Kidney epithelial cell (primary cell): ENCODE data around the gene SPHK2. TPM values are rescaled to one million over a fixed set of nuclear protein-coding genes. Genes with fewer than 3 reads are reported as not detected.
"Not testable (repeated sequence)": the region's sequence is repeated elsewhere in the genome, so short reads cannot be mapped to it uniquely, and the experiment has no call there.

Experiments
- DNase-seq: peaks from one replicate; pipeline ENCODE4 v3.0.0-alpha.2; 2010; ENCODE audit warnings: low read depth
- H3K27me3 ChIP-seq: 2 replicates; pipeline ENCODE4 v1.6.0; 2011; ENCODE audit warnings: low read length; ENCODE audit not compliant: control insufficient read depth, insufficient read depth
- H3K36me3 ChIP-seq: 2 replicates; pipeline ENCODE4 v1.5.1; 2011; ENCODE audit warnings: low read length; ENCODE audit not compliant: control insufficient read depth, insufficient read depth
- H3K4me3 ChIP-seq: 2 replicates; pipeline ENCODE4 v1.5.1; 2011; ENCODE audit warnings: low read depth, mild to moderate bottlenecking, control low read depth, low read length
- CTCF ChIP-seq: IDR thresholded peaks from 2 replicates; pipeline ENCODE4 v1.5.1; 2011; ENCODE audit warnings: mild to moderate bottlenecking, moderate library complexity, low read length, control low read depth, inconsistent platforms; ENCODE audit not compliant: insufficient read depth, poor library complexity, severe bottlenecking
- total RNA-seq: library from RNA; depleted of rRNA; stranded (reverse); fragments of >200 nt; gene quantifications from 2 replicates; pipeline ENCODE4 v1.2.3, GENCODE V29; 2015

Gene SPHK2
- total RNA-seq, 1 donor from 2014 or later, result 27.9 TPM

GRCh38 chr19:48674921-48675824, 55.9 kb downstream of the SPHK2 start:
- no peak for DNase-seq
- H3K36me3 ChIP-seq, result no peaks in the 10 kb centered on the region
- peaks cover 8% of the 10 kb centered on the region for H3K27me3 ChIP-seq
- TF ChIP-seq CTCF, result peak; percentile 89
- H3K4me3 ChIP-seq, result no peak overlapping the region

GRCh38 chr19:48676487-48676886, 57.2 kb downstream of the SPHK2 start:
- TF ChIP-seq CTCF, result no peak
- Histone ChIP-seq H3K4me3 (no peak overlapping the region), H3K27me3 (peaks cover 10% of the 10 kb centered on the region), H3K36me3 (no peaks in the 10 kb centered on the region)
- DNase-seq, result no peak

DNA sequence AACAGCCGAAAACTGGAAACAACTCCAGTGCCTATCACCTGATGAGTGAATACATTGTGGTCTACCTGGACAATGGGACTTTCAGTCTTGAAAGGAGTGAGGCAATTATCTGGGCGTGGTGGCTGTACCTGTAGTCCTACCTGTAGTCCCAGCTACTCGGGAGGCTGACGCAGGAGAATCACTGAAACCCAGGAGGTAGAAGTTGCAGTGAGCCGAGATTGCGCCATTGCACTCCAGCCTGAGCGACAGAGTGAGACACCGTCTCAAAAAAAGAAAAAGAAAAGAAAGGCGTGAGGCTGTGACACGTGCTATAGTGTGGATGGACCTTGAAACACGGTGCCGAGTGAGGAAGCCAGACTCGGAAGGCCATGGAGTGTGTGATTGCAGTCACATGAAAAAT, 57.6 kb downstream of the SPHK2 start:
- no peak for DNase-seq
- no peak for TF ChIP-seq CTCF
- Histone ChIP-seq H3K27me3 (peaks cover 10% of the 10 kb centered on the region), H3K4me3 (no peak overlapping the region), H3K36me3 (no peaks in the 10 kb centered on the region)

DNA sequence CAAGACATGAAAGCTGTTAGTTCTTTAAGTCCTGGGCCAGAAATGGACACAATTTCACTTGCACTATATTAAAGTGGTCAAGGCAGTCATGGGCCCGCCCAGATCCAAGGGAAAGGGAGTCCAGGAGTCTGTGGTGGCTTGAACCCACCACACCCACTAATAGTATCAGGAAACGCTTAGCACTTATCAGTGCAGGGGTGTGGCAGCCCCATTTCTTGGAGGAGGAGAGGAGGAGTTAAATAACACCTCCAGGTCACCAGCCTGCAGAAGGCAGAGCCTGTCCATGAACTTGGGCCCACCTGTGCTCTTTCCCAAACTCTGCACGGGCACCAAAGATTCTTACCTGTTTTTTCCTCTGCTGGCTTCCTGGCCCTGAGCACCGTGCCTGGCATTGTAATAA, 58.9 kb downstream of the SPHK2 start:
- Histone ChIP-seq H3K36me3 (no peaks in the 10 kb centered on the region), H3K4me3 (no peak overlapping the region), H3K27me3 (peaks cover 10% of the 10 kb centered on the region)
- no peak for TF ChIP-seq CTCF
- DNase-seq, result no peak

DNA sequence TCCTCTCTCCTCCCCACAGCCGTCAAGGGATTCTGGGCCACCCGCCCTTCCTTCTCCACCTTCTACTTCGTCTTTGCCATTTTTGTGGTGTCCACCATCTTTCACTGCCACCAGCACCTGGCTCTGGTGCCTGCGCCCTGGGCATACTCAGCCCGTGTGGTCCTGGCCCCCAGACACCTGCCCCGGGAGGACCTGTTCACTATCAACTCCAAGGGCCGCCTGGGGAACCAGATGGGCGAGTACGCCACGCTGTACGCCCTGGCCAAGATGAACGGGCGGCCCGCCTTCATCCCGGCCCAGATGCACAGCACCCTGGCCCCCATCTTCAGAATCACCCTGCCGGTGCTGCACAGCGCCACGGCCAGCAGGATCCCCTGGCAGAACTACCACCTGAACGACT, 60.7 kb downstream of the SPHK2 start:
- DNase-seq, H3K36me3 ChIP-seq, H3K4me3 ChIP-seq: not testable (repeated sequence)
- peaks cover 10% of the 10 kb centered on the region for H3K27me3 ChIP-seq

Other genes with a start within 250 kb of the SPHK2 start
- gene KDELR1, start 228.0 kb upstream of the SPHK2 start, total RNA-seq, result 152 and 170 TPM in 2 replicates
- 0.21 and 0.63 TPM in 2 replicates for gene GRIN2D, start 225.8 kb upstream of the SPHK2 start, total RNA-seq
- gene GRWD1, start 173.5 kb upstream of the SPHK2 start, total RNA-seq, result 44.6 and 47.1 TPM in 2 replicates
- gene KCNJ14, start 163.9 kb upstream of the SPHK2 start, total RNA-seq, result 0.54 and 2.1 TPM in 2 replicates
- 73.0 and 77.3 TPM in 2 replicates for gene CYTH2, start 150.1 kb upstream of the SPHK2 start, total RNA-seq
- 2.3 and 2.9 TPM in 2 replicates for gene LMTK3, start 107.7 kb upstream of the SPHK2 start, total RNA-seq
- 0.48 and 0.50 TPM in 2 replicates for gene SULT2B1, start 67.3 kb upstream of the SPHK2 start, total RNA-seq
- not detected in 2 replicates for gene SPACA4, start 12.8 kb upstream of the SPHK2 start, total RNA-seq
- 0.25 and 2.3 TPM in 2 replicates for gene FAM83E, start 4.4 kb upstream of the SPHK2 start, total RNA-seq
- 2,979 and 3,293 TPM in 2 replicates for gene RPL18, start 328 bp upstream of the SPHK2 start, total RNA-seq
- gene DBP, start 17.9 kb downstream of the SPHK2 start, total RNA-seq, result 1.6 and 3.4 TPM in 2 replicates
- 1.1 and 1.7 TPM in 2 replicates for gene CA11, start 26.7 kb downstream of the SPHK2 start, total RNA-seq
- not detected in 2 replicates for gene NTN5, start 53.5 kb downstream of the SPHK2 start, total RNA-seq
- gene FUT2, start 76.5 kb downstream of the SPHK2 start, total RNA-seq, result 1.8 and 1.9 TPM in 2 replicates
- 1.0 and 1.3 TPM in 2 replicates for gene MAMSTR, start 100.2 kb downstream of the SPHK2 start, total RNA-seq
- 3.8 and 4.8 TPM in 2 replicates for gene RASIP1, start 121.1 kb downstream of the SPHK2 start, total RNA-seq
- gene IZUMO1, start 127.4 kb downstream of the SPHK2 start, total RNA-seq, result 0.25 TPM in 1 of 2 replicates, not detected in the other
- gene FUT1, start 133.1 kb downstream of the SPHK2 start, total RNA-seq, result 10.4 and 12.3 TPM in 2 replicates
- gene FGF21, start 136.0 kb downstream of the SPHK2 start, total RNA-seq, result 0.13 TPM in 1 of 2 replicates, not detected in the other
- gene BCAT2, start 191.5 kb downstream of the SPHK2 start, total RNA-seq, result 47.7 and 56.8 TPM in 2 replicates
- 10.2 and 15.0 TPM in 2 replicates for gene HSD17B14, start 217.0 kb downstream of the SPHK2 start, total RNA-seq
- gene PLEKHA4, start 249.1 kb downstream of the SPHK2 start, total RNA-seq, result 10.0 and 11.1 TPM in 2 replicates